ENCODE measurements around the gene COL9A3. TPM values are rescaled to one million over a fixed set of nuclear protein-coding genes. Genes with fewer than 3 reads are reported as not detected.

The COL9A3 gene
- total RNA-seq, 1 donor: 0.43 TPM

DNA sequence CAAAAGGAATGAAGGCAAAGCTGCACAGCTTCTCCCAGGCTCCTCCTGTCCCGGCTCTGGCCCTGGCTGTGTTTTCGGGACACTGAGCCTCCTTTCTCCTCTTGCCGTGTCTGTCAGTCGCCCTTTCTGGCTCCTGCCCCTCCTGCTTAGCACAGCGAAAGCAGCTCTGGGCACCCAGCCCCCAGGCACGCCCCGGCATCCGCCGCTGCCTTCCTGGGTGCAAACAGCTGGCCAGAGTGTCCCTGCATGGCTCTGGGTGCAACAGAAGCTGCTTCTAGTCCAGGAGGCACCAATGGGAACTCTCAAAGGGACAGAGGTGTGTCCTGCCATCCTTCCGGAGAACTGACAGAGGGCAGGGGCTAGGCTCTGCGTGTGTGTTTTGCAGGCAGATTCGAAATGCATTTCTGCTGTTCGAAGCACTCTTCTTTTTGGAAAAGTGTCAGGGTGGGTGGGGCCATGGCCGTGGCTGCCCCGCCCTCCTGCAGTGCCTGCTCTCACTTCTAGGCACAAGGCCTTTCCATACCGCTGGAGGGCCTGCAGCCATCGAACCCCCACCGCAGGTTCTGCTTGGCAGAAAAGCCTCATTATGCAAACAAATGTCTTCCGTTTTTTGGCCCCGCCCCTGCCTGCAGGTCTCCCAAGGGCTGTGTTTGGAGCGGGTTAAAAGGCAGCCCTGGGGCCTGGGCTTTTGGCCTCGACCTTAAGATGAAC lies 15.5 kb downstream of the COL9A3 start:
- DNase-seq (ENCODE audit: low read depth): peak; percentile 30
- H3K4me3 ChIP-seq (ENCODE audit: low read depth, low read length): no peak overlapping the region
- TF ChIP-seq, protein P1, sequence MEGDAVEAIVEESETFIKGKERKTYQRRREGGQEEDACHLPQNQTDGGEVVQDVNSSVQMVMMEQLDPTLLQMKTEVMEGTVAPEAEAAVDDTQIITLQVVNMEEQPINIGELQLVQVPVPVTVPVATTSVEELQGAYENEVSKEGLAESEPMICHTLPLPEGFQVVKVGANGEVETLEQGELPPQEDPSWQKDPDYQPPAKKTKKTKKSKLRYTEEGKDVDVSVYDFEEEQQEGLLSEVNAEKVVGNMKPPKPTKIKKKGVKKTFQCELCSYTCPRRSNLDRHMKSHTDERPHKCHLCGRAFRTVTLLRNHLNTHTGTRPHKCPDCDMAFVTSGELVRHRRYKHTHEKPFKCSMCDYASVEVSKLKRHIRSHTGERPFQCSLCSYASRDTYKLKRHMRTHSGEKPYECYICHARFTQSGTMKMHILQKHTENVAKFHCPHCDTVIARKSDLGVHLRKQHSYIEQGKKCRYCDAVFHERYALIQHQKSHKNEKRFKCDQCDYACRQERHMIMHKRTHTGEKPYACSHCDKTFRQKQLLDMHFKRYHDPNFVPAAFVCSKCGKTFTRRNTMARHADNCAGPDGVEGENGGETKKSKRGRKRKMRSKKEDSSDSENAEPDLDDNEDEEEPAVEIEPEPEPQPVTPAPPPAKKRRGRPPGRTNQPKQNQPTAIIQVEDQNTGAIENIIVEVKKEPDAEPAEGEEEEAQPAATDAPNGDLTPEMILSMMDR (IDR thresholded peaks at IDR 0.05; ENCODE audit: insufficient read depth, low read depth, low read length): no peak

- H3K4me3 ChIP-seq (ENCODE audit: low read depth, low read length): no peak overlapping the region
- no peak for DNase-seq (ENCODE audit: low read depth)
- TF ChIP-seq, protein P1 (IDR thresholded peaks at IDR 0.05; ENCODE audit: insufficient read depth, low read depth, low read length): no peak
Measured at GRCh38 chr20:62832951-62833391, 16.1 kb downstream of the COL9A3 start.

DNA sequence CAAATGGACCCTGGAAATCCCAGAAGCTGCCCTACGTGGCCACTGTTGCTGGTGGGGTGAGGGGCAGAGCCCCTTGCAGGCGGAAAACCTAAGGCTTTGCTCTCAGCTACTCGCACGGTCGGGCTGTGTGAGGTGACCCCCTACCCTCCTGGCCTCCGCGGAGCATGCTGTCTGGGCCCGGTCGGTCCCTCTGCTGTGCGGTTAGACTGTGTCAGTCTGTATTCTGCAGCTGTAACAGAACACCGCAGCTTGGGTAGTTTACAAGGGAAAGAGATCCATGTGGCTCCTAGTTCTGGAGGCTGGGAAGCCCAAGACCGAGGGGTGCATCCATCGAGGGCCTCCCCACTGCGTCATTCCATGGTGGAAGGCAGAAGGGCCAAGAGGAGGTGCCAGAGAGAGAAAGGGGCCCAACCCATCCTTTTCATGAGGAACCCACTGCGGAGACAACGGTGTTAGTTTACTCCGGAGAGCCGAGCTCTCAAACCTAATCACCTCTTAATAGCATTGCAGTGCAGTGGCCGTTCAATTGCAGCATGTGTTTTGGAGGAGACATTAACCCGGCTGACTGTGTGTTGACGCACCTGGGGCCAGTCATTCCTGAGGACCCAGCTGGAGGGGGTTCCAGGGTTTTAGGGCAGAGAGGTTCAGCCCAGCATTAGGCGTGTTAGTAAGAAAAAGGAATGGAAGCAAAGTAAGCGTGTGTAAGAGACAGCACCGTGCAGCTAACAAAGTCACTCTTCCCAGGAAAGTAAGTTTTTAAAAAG lies 18.3 kb downstream of the COL9A3 start:
- no peak overlapping the region for H3K4me3 ChIP-seq (ENCODE audit: low read depth, low read length)
- DNase-seq (ENCODE audit: low read depth): no peak
- TF ChIP-seq, protein P1 (IDR thresholded peaks at IDR 0.05; ENCODE audit: insufficient read depth, low read depth, low read length): no peak

DNA sequence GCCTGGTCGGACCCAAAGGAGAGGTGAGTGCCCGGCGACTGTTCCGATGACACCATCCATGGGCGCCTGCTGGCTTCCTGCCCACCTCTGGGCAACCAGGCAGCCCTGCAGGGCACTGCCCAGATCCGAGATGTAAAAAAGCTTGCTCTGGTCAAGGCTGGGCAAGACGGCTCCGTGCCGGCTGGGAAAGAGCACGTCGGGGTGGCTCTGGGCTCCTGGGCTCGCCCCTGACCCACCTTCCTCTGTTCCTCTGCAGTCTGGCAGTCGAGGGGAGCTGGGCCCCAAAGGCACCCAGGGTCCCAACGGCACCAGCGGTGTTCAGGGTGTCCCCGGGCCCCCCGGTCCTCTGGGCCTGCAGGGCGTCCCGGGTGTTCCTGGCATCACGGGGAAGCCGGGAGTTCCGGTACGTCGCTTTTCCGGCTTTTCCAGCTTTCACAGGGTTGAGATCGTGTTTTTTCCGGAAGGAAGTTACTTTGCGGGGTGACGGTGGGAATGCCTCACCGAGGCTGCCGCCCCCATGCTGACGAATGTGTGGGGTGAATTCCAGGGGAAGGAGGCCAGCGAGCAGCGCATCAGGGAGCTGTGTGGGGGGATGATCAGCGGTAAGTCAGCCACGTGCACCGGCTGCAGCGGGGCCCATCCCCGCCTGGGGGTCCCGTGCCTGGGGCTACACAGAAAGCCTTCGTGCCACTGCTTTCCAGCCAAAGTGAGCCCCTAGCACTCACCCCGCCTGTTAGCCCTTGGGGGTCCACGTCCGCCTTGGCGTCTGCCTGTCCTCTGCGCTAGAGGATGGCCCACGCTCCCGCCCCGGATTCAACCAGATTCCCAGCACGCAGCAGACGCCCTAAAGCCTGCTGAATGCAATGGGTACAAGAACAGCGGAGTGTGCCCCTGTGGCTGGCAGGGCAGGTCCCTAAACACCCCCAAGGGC lies 19.3 kb downstream of the COL9A3 start:
- no peak for DNase-seq (ENCODE audit: low read depth)
- TF ChIP-seq, protein P1 (IDR thresholded peaks at IDR 0.05; ENCODE audit: insufficient read depth, low read depth, low read length): no peak
- H3K4me3 ChIP-seq (ENCODE audit: low read depth, low read length): no peak overlapping the region

DNA sequence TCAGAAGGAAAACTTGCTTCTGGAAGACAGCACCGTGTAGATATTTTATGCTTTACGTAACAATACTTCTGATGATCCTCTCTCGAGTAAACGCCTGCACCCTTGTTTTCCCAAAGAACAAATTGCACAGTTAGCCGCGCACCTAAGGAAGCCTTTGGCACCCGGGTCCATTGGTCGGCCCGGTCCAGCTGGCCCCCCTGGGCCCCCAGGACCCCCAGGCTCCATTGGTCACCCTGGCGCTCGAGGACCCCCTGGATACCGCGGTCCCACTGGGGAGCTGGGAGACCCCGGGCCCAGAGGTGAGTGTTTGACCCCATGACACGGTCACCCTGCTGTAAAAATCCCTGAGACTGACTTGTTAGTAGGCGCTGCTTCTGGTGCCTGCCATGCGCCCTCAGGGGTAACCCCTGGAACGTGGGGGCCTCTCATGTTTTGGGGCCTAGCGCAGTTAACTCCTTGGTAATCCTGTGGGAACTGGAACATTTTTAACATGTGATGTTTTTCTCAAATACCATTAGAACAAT lies 20.2 kb downstream of the COL9A3 start:
- H3K4me3 ChIP-seq (ENCODE audit: low read depth, low read length): no peak overlapping the region
- DNase-seq (ENCODE audit: low read depth): no peak
- TF ChIP-seq, protein P1 (IDR thresholded peaks at IDR 0.05; ENCODE audit: insufficient read depth, low read depth, low read length): no peak

DNA sequence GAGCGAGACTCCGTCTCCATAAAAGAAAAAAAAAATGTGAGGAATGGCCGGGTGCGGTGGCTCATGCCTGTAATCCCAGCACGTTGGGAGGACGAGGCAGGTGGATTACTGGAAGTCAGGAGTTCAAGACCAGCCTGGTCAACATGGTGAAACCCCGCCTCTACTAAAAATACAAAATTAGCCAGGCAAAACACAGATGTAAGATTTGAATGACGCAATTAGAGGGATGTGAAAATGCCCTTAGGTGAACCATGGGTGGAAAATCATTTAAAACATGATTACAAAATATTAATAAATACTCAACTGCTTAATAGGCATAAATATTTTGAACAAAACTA lies 20.9 kb downstream of the COL9A3 start:
- no peak for DNase-seq (ENCODE audit: low read depth)
- TF ChIP-seq, protein P1 (IDR thresholded peaks at IDR 0.05; ENCODE audit: insufficient read depth, low read depth, low read length): no peak
- H3K4me3 ChIP-seq (ENCODE audit: low read depth, low read length): no peak overlapping the region
